Lower leg skin (tissue), 4 donors: ENCODE measurements around the gene ITPA. TPM values are rescaled to one million over a fixed set of nuclear protein-coding genes. Genes with fewer than 3 reads are reported as not detected.
"Not testable (repeated sequence)": the region's sequence is repeated elsewhere in the genome, so short reads cannot be mapped to it uniquely, and the experiment has no call there.

Source experiments
- DNase-seq, 2 donors: peaks; one replicate each; pipeline ENCODE4 v3.0.0-alpha.2; 2019; ENCODE audit warnings: low spot score in 2 of 2
- H3K4me3 ChIP-seq: fragments of 200-600 bp; sonication (generic); 2 replicates; pipeline ENCODE4 v1.5.1; 2017; ENCODE audit warnings: mild to moderate bottlenecking, low read depth; ENCODE audit not compliant: poor library complexity, severe bottlenecking
- POLR2A ChIP-seq, 2 donors: fragments of 450-650 bp; IDR thresholded peaks; one replicate each; pipeline ENCODE4 v1.6.1; 2016 to 2017; ENCODE audit warnings: antibody characterized with exemption in 2 of 2, mild to moderate bottlenecking in 1 of 2, moderate library complexity in 1 of 2
- WGBS, 2 donors: methylation state at CpG; one replicate each; pipeline ENCODE4 v1.1.5; 2018; 5-methylcytosine and 5-hydroxymethylcytosine counted together
- intact Hi-C: fragments of 100-400 bp; cut with DNase I; formaldehyde crosslinking; loops from one replicate; pipeline ENCODE4 v1.15.0; 2023; ENCODE audit warnings: low total_unique reads
- total RNA-seq, 4 donors: library from RNA; depleted of rRNA; stranded (reverse); fragments of >200 nt; gene quantifications; one replicate each; pipeline ENCODE4 v1.1.0, GENCODE V29; 2016
- TF ChIP-seq, protein P1 (sequence below), 3 donors: fragments of 450-650 bp; IDR thresholded peaks; one replicate each; pipeline ENCODE4 v1.5.1; 2016; ENCODE audit warnings: antibody characterized with exemption in 3 of 3, mild to moderate bottlenecking in 3 of 3, moderate library complexity in 2 of 3

Gene ITPA
- total RNA-seq, 4 donors from 2014 or later, result 39.3 to 55.8 (median 46.8) TPM

DNA sequence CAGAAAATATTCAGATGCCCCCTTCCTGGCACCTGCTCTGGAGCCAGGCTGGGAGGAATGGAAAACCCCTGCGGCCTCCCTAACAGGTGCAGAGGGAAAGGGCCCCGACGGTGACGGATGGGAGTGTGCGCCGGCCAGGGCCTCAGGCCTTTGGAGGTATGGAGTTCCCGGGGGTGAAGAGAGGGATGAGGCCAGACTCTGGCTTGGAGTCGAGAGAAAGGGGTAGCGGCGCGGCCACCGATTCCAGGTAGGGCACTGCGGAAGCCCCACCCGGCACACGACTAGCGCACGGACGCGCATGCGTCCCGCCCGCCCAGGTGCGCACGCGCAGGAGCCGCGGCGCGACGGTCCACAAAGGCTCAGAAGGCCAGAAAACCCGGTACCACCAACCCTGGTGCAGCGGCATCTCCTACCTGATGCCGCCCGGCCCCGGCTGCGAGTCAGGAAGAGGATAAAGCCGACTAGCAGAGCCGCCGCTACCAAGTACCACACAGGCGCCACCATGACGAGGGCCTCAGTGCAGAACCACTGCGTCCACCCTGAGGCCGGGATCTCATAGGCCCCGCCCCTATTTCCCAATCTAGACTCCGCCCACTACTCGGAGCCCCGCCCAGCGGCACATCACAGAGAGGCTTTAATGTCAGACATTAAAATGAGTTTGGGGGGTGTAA lies 5.0 kb upstream of the ITPA start, which contains the start of gene DDRGK1:
TSS of gene DDRGK1 (minus strand) at position 559 of the 671 bp plus-strand sequence. CDS start at position 504, 55 bp downstream.
- intact Hi-C loops, result no loop called here
- WGBS, 2 donors, result 0 to 1% methylated on average over 45 to 47 of the region's 48 CpGs

DNA sequence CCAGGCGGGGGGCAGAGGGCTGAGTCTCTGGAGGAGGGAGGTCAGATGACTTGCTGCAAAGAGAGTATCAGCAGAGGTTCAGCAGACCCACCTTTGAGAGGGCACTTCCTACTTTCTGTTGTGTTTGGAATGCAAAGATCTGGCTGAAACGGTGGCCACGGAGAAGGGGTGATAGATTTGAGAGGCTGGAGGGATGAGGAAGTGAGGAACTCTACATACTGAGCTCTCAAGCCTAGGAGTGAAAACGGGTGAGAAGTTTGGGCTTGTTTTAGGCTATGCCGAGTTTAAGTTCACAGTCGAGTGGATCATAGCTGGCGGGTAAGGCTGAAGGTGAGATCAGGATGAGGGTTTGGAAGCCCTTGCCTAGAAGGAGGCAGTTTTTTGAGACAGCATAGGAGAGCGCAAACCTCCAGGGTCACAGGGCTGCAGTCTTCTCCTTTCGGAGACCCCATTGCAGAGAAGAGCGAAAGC lies 477 bp upstream of the ITPA start:
- DNase-seq, result no peak
- WGBS, 2 donors, result 7 to 8% methylated on average over 8 to 10 of the region's 10 CpGs
- intact Hi-C loops, result no loop called here
- TF ChIP-seq POLR2A (IDR thresholded peaks at IDR 0.05), result no peak
- TF ChIP-seq, protein P1, sequence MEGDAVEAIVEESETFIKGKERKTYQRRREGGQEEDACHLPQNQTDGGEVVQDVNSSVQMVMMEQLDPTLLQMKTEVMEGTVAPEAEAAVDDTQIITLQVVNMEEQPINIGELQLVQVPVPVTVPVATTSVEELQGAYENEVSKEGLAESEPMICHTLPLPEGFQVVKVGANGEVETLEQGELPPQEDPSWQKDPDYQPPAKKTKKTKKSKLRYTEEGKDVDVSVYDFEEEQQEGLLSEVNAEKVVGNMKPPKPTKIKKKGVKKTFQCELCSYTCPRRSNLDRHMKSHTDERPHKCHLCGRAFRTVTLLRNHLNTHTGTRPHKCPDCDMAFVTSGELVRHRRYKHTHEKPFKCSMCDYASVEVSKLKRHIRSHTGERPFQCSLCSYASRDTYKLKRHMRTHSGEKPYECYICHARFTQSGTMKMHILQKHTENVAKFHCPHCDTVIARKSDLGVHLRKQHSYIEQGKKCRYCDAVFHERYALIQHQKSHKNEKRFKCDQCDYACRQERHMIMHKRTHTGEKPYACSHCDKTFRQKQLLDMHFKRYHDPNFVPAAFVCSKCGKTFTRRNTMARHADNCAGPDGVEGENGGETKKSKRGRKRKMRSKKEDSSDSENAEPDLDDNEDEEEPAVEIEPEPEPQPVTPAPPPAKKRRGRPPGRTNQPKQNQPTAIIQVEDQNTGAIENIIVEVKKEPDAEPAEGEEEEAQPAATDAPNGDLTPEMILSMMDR (IDR thresholded peaks at IDR 0.05), result no peak
- H3K4me3 ChIP-seq, result peak overlapping the region; percentile 68

More for the DNA sequence above, 5.0 kb upstream of the ITPA start, which contains the start of gene DDRGK1:
- TF ChIP-seq, protein P1 (IDR thresholded peaks at IDR 0.05), result no peak
- no peak for TF ChIP-seq POLR2A (IDR thresholded peaks at IDR 0.05)
- peak; percentile 86 to 98 for DNase-seq
- peak within 1 kb of the TSS; percentile 85 for H3K4me3 ChIP-seq

DNA sequence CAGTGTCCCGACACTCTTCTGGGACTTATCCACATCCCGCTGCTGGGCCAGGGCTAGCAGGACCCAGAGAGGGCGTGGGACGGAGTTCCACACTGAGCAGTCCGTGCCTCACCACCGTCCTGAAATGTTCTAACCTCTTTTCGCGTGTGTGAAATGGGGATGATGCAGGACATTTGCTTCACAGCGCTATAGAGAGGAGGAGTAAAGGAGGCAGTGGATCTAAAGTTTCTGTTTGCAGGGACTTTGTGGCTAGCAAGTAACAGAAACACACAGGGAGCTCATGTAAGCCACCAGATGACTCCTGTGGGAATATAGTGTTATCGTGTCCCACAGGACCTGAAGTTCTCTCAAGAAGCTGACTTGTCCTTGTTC lies 634 bp downstream of the ITPA start:
- intact Hi-C loops, result no loop called here

DNA sequence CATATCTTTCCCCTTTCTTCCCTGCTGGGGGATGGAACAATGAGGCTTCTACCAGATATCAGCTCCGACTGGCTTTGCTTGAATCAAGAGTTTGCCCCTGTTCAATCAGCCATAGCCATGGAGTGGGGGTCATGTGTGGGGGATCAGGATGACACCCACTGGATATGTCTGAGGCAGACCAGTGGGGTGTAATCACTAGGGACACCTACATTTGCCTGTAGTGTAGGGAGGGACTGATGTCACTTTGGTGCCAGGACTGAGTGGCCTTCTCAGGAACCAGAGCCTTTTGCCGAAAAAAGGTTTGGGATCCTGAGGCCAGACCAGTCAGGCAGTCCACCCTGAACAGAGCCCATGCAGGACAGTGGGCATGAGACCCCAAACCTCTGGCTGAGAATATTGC lies 1.0 kb downstream of the ITPA start:
- no peak overlapping the region for H3K4me3 ChIP-seq
- 76 to 79% methylated on average over 2 of the region's 2 CpGs for WGBS, 2 donors
- intact Hi-C loops, result no loop called here
- DNase-seq, result no peak
- TF ChIP-seq POLR2A (IDR thresholded peaks at IDR 0.05), result no peak
- TF ChIP-seq, protein P1 (IDR thresholded peaks at IDR 0.05), result no peak

More for the DNA sequence above, 634 bp downstream of the ITPA start:
- H3K4me3 ChIP-seq, result peak overlapping the region; percentile 68
- DNase-seq, result no peak
- WGBS, 2 donors, result 0 to 1% methylated on average over 10 of the region's 10 CpGs
- TF ChIP-seq, protein P1 (IDR thresholded peaks at IDR 0.05), result no peak
- no peak for TF ChIP-seq POLR2A (IDR thresholded peaks at IDR 0.05)

DNA sequence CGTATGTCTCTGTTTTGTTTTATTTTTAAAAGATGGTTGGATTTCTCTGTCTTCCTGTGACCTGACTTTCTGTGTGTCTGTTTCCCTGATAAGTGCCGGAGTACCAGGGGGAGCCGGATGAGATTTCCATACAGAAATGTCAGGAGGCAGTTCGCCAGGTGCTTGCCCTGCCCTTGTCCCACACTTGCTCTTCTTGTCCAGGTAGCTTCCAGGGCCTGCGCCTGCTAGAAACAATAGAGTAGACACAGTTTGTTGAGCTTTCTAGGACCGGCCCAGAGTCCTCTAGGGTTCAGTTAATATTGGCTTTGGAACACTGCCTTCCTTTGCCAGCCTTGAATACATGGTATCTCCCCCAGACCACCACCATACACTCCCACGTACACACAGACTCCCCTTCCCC lies 3.9 kb downstream of the ITPA start:
- no peak overlapping the region for H3K4me3 ChIP-seq
- no peak for DNase-seq
- intact Hi-C loops, result no loop called here
- TF ChIP-seq, protein P1 (IDR thresholded peaks at IDR 0.05), result no peak
- TF ChIP-seq POLR2A (IDR thresholded peaks at IDR 0.05), result no peak
- WGBS, 2 donors, result 93 to 94% methylated on average over 7 of the region's 7 CpGs

DNA sequence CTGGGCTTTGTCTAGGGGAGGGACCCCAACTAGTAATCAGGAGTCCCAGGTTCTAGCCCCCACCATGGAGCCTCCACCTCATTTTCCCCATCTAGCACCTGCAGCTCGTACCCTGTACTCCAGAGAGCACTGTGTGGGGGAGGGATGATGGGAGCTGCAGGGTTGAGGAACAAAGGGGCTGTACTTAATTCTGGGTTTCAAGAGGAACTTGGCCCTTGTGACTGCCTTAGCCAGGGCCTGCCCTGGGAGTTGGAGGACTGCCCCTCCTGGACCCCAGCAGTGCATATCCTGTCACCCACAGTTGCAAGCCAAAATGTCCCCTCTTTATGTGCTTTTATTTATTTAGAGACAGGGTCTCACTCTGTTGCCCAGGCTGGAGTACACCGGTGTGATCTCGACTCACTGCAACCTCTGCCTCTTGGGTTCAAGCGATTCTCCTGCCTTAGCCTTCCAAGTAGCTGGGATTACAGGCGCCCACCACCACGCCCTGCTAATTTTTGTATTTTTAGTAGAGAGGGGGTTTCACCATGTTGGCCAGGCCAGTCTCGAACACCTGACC lies 6.1 kb downstream of the ITPA start:
- DNase-seq, H3K4me3 ChIP-seq, intact Hi-C loops: not testable (repeated sequence)
- 95 to 96% methylated on average over 7 of the region's 7 CpGs for WGBS, 2 donors
